CD4-positive, alpha-beta T cell treated with Interleukin-15 for 4 hours (primary cell): ENCODE data around the gene MAGEA9.
"Not testable (repeated sequence)": the region's sequence is repeated elsewhere in the genome, so short reads cannot be mapped to it uniquely, and the experiment has no call there.

ENCODE experiments used
- DNase-seq: peaks from one replicate; pipeline ENCODE4 v3.0.0-alpha.2; 2020; ENCODE audit warnings: low spot score

Gene MAGEA9, protein sequence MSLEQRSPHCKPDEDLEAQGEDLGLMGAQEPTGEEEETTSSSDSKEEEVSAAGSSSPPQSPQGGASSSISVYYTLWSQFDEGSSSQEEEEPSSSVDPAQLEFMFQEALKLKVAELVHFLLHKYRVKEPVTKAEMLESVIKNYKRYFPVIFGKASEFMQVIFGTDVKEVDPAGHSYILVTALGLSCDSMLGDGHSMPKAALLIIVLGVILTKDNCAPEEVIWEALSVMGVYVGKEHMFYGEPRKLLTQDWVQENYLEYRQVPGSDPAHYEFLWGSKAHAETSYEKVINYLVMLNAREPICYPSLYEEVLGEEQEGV

DNA sequence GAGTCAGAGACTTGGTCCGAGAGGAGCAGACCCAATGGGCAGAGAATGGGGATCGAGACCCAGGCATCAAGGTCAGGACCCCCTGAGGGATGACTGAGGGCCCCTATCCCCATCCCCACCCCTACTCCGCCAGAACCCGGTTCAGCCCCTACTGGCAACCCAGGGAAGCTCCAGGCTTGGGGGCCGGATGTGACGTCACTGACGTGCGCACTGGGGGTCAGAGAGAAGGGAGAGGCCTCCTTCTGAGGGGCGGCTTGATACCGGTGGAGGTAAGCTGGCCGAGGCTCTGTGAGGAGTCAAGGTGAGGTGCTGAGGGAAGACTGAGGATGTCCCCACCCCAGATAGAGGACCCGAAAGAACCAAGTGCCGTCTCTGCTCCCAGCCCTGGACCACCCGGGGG is at the start of gene MAGEA9:
TSS of gene MAGEA9 (plus strand) at position 204 of the 400 bp plus-strand sequence. CDS start 4,281 bp downstream, outside the sequence.
- DNase-seq = not testable (repeated sequence)

GRCh38 chrX:149742269-149742668 is 39.5 kb upstream of the MAGEA9 start:
- not testable (repeated sequence) for DNase-seq

DNA sequence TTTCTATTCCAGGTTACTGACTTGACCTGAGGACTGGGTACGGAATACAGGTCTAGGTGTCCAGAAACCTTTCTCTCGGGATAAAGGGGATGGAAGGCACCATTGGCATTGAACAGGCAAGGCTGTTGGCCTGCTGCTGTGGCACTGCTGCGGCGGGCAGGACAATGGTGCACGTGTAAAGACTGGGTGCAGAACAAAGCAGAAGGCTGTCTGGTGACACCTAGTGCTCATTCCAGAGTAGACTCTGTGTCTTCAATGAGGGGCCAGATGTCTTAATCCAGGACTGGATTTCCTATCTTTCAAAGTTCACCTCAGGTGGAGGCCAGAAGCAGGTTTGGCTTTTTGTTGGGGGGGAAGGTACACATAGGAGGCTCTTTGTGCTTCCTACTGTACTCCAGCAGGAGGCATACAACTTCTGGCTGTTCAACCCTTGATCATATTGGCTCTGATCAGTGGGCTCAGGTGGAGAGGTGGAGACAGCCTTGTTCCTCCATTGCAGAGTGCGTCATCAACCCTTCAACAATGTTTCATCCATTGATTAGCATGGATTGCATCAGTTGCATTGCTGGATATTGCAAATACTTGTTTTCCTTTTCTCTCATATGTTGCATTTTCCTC is 35.2 kb upstream of the MAGEA9 start:
- not testable (repeated sequence) for DNase-seq

GRCh38 chrX:149757206-149758067 is 24.3 kb upstream of the MAGEA9 start:
- DNase-seq = no peak

DNA sequence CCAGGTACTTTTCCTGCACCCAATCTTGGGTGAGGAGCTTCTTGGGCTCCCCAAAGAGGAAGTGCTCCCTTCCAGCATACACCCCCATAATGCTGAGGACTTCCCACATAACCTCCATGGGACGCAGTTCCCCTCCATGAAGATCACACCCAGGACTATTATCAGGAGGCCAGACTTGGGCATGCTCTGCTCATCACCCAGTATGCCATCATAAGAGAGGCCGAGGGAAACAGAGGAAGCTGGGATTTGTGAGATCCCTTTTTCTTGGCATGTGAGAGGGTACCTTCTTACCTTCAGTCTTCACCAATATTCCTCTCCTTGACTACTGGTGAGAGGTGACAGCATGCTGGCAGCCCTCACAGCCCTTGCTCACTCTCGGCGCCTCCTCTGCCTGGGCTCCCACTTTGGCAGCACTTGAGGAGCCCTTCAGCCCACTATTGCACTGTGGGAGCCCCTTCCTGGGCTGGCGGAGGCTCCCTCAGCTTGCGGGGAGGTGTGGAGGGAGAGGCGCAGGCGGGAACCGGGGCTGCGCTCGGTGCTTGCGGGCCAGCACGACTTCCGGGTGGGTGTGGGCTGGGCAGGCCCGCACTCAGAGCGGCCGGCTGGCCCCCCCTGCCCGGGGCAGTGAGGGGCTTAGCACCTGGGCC is 23.5 kb upstream of the MAGEA9 start:
- DNase-seq = no peak

- DNase-seq = not testable (repeated sequence)
Observed at GRCh38 chrX:149758715-149759078, 23.0 kb upstream of the MAGEA9 start.

GRCh38 chrX:149759824-149760223 is 21.9 kb upstream of the MAGEA9 start:
- DNase-seq = no peak

- DNase-seq = no peak
Observed at GRCh38 chrX:149760965-149761364, 20.8 kb upstream of the MAGEA9 start.

DNA sequence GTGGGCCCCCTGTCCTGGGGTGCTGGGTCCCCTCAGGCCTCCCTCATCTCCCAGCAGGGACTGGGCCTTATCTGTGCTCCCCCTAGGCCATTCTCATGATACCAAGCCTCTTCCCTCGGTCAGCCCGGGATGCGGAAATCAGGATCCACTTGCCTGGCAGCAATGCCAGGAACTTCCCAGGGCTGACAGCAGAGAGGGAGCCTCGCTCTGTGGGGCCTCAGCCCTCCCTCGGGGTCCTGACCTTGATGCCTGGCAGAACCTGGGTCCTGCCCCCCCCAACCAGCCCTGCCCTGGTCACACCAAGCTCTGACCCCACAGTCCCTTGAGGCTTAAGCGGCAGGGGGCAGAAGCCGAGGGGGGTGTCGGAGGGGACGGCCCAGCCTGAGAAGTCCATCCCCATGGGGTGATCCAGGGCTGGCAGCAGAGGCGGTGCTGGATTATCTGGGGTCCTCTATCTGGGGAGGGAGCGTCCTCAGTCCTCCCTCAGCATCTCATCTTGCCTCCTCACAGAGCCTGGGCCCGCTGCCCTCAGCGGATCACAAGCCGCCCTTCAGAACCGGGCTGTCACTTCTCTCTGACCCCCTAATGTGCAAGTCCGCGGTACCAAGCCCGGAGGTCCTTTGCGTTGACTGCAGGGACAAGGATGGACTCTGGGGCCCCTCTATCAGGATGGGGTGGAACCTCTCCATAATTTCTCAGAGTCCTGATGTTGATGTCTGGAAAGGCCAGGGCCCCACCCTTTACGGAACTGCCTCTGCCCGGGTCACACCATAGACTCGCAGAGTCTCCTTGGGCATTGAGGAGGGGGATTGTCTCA is 19.7 kb upstream of the MAGEA9 start:
- DNase-seq = not testable (repeated sequence)

DNA sequence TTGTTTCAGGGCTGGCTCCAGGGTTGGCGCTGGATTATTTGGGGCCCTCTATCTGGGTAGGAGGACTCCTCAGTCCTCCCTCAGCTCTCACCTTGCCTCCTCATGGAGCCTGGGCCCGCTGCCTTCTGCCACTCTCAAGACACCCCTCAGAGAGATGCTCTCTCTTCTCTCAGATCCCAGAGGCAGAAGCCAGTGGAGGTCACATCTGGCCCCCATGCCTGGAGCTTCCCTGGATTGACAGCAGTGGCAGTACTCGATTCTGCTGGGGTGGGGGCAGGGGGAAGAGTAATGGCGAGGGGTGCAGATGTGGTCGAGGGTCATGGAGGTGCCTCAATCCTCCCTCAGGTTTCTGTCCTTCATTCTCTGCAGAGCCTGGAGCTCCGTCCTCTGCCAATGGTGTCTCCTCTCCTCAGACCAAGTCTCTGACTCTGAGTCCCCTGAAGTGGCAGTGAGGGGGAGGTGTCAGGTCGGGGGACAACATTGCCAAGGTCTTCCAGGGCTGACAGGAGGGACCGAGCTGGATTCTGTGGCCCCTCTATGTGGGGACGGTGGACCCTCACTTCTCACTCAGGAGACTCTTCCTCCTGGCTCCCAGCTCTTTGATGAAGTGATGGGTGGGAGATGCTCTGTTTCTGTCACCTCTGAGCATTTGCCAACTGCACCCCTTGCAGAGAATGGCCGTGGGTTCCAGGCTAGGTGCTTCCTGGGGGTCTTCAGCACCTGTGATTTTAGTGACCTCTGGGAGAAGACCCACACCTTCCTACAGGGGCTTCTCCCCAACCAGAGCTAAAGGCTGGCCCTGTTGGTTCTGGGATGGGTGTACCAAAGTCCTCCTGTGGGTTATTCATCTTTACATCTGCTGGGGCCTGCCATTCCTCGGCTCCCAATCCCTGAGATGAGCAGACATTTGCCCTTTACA is 18.8 kb upstream of the MAGEA9 start:
- DNase-seq = no peak

GRCh38 chrX:149770344-149770743 is 11.4 kb upstream of the MAGEA9 start:
- DNase-seq = not testable (repeated sequence)

DNA sequence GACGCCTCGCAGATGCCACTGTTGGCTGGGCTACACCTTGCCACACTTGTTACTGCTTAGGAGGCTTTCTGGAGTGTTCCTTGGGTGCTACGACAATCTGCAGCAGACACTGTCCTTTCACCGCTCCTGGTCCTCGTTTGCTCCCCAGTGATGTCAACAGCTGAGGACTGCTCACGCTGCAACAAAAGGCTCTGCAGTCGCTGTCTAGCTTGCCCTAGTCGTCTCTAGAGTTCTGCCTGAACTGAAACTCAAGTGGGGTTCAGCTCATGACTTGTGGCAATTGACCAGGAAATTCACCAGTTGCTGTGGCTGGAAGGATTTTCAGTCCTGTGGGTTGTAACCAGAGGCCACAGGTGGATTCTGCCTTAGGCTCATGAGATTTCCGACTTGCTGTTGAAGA is 8.7 kb upstream of the MAGEA9 start:
- DNase-seq = not testable (repeated sequence)

DNA sequence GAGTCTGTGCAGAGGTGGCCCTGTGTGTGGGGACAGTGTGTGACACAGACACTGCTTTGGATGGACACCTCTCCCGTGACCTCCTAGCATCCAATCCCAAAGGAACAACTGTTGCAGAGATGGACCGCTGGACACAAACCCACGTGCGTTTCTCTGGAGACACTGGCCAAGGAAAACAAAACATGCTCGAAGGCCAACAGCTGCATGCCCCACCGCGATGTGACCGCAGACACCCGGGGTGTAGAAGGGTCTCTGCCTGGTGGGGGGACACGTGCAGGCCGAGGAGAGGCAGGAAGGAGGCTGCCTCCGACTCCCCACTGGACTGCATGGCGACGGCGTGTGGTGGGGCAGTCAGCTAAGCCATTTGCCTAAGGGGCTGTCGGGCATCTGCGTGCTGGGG is 8.0 kb upstream of the MAGEA9 start, which contains the start of gene HSFX1:
TSS of gene HSFX1 (plus strand) at position 301 of the 400 bp plus-strand sequence. CDS start 614 bp downstream, outside the sequence.
- not testable (repeated sequence) for DNase-seq

GRCh38 chrX:149777999-149778398 is 3.7 kb upstream of the MAGEA9 start:
- not testable (repeated sequence) for DNase-seq

GRCh38 chrX:149795531-149795930 is 13.8 kb downstream of the MAGEA9 start:
- DNase-seq = not testable (repeated sequence)

DNA sequence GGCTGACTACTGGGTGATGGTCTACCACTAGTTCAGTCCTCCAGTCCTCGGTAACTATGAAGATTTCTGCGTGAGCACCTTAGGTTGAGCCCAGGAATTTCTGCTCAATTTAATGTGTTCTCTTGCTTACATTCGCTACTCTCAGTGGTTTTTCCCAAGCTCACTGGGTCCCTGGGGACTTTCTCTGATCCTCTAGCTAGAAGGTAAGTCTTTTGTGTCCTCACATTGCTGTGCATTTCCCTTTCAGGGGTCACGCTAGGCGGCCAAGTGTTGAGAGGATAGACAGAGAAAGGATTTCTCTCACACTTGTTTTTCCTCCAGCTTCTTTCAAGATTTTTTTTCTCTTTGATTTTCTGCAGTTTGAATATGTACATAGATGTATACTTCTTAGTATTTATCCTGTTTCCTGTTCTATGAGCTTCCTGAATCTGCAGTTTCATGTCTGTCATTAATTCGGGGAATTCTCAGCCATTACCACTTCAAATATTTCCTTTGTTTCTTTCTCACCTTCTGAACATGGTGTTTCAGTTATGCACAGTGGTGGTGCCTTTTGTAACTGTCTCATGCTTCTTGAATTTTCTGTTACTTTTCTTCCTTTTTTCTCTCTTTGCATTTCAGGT is 17.5 kb downstream of the MAGEA9 start:
- DNase-seq = peak; percentile 1

GRCh38 chrX:149799938-149800337 is 18.2 kb downstream of the MAGEA9 start:
- DNase-seq = no peak

DNA sequence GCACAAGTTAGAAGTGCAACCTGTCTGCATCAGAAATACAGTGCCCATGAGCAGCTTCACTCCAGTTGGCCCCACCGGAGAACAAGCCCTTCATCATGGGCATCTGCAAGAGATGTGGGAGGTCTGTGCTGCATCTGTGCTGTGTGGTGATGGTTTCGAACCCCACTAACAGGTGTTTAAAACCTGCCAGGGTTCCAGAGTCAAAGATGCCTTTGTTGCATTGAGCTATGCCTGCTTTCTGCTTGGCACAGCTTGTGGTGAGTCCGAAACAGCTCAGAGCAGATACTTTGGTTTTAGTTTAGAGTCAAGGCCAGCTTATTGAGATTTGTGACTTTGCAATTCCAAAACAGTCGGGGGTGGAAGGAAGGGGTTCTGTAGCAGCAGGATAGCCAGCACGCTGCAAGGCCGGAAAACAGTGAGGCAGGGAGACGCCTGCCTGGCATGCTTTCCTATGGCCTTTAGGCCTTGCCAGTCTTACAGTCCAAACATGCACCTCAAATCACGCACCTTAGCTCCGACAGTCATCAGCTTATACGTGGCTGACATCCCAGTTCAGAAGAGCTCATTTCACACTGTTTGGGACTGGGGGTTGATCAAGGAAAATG is 21.8 kb downstream of the MAGEA9 start:
- no peak for DNase-seq

GRCh38 chrX:149804102-149804501 is 22.4 kb downstream of the MAGEA9 start:
- DNase-seq = no peak
